HG02943 (cell line): ENCODE results near the gene TRMT10C.

Source experiments
- ATAC-seq: cut with Tn5 transposase; IDR thresholded peaks from one replicate; pipeline ENCODE4 v1.9.1; 2021; ENCODE audit warnings: mild to moderate bottlenecking, low read depth, moderate library complexity; ENCODE audit not compliant: unreplicated experiment

The TRMT10C gene

DNA sequence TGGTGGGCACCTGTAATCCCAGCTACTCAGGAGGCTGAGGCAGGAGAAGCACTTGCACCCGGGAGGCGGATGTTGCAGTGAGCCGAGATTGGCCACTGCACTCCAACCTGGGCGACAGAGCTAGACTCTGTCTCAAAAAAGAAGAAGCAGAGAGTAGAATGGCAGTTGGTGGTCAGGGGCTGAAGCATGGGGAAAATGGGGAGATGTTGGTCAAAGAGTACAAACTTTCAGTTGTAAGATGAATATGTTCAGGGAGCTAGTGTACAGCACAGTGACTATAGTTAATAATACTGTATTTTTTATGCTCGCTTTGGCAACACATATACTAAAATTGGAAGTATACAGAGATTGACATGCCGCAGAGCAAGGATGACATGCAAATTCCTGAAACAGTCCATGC is 53.9 kb downstream of the TRMT10C start:
- no peak for ATAC-seq
